ENCODE measurements around the gene GRID2.
"Not testable (repeated sequence)": the region's sequence is repeated elsewhere in the genome, so short reads cannot be mapped to it uniquely, and the experiment has no call there.

Gene GRID2

DNA sequence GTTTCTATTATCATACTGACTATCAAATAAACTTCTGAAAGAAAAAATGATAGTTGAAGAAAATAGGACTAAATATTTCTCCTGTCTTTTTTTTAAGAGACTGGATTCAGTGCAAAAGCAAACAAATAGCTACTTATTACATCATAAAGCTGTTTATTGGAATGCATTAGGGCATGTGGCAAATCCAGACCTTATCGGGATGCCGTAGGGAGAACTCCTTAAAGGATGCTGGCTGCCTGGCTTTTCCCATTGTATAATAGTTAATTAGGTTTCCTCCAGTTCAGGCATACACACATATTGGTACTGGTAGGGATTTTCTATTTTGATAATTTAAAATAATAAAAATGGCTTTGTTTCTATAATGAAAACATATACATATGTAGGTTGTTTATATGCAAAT is 985.5 kb downstream of the GRID2 start:
- Histone ChIP-seq H3K9ac (ENCODE audit: low read depth, low read length) (no peak overlapping the region), H3K9me3 (ENCODE audit: control insufficient read depth, insufficient read depth, low read length) (no peaks in the 10 kb centered on the region), H3K36me3 (ENCODE audit: insufficient read depth, low read length) (no peaks in the 10 kb centered on the region), H3K4me1 (ENCODE audit: insufficient read depth, low read length) (no peaks in the 10 kb centered on the region)

DNA sequence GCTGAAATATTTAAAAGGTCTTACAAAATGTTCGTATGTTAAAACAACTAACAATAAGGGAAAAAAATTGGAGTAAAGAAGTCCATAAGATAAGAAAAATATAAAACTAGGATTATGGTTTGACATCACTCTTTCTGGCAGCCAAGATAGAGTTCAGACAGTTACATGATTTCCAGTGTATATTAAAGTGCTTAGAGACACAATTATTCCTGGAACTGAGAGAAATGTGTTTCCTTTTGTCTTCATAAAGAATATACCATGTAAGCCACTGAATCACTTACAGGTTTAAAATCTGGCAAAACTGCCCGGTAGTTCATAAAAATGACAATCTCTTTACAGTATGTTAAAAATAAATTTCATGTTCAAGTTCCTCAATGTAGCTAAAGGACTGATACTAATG is 986.1 kb downstream of the GRID2 start:
- Histone ChIP-seq H3K9ac (ENCODE audit: low read depth, low read length) (no peak overlapping the region), H3K4me1 (ENCODE audit: insufficient read depth, low read length) (no peaks in the 10 kb centered on the region), H3K36me3 (ENCODE audit: insufficient read depth, low read length) (no peaks in the 10 kb centered on the region), H3K9me3 (ENCODE audit: control insufficient read depth, insufficient read depth, low read length) (no peaks in the 10 kb centered on the region)

DNA sequence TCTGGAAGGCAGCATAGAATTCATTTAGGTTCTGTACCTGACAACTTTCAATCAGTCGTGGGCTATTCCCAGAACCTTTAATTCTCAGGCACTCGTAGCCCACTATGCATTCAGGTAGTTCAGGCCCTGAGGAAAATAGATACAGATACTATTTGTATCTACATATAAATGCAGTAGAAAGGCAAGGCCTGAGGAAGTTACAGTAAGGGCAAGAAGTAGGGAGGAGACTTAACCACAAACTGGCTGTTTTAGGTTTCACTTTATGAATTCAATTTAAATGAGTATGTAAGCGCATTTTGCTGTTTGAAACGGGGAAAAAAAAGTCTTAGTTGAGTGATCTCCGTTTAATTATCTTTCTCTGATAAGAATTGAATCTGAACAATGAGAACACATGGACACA is 995.4 kb downstream of the GRID2 start:
- Histone ChIP-seq H3K36me3 (ENCODE audit: insufficient read depth, low read length) (no peaks in the 10 kb centered on the region), H3K9ac (ENCODE audit: low read depth, low read length) (no peak overlapping the region), H3K9me3 (ENCODE audit: control insufficient read depth, insufficient read depth, low read length) (no peaks in the 10 kb centered on the region), H3K4me1 (ENCODE audit: insufficient read depth, low read length) (peaks cover 8% of the 10 kb centered on the region)

DNA sequence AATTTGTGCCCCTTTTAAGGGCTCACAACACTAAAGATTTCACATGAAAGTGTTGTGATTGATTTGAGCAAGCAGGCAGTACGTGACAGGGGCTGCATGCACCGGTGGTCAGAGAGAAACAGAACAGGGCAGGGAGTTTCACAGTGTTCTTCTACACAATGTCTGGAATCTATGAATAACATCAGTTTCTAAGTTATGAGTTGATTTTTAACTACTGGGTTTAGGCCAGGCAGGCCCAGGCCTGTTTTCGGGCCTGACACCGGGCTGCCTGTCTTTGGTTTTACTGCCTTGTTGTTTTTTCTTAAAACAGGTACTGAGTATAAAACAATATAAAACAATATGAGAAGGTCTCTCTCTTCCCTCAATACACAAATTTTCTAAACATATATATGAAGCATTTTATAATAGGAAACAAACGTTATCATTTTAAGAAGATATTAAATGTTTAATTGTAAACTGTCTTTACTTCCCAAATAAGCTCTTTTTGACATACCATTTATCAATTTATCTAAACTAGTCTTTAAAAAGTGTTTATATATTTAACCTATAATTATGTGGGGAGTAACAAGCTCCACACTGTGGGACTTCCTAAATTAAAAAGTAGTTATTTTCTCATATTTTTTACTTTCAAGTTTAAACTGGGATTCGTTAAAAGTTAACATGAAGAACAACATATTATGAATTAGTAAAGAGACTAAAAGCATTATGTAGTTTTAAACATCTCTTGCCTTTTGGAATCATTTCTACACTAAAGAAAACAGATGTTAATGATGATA is 997.2 kb downstream of the GRID2 start:
- H3K4me1 ChIP-seq (ENCODE audit: insufficient read depth, low read length); H3K9me3 ChIP-seq (ENCODE audit: control insufficient read depth, insufficient read depth, low read length); H3K36me3 ChIP-seq (ENCODE audit: insufficient read depth, low read length); H3K9ac ChIP-seq (ENCODE audit: low read depth, low read length): not testable (repeated sequence)

DNA sequence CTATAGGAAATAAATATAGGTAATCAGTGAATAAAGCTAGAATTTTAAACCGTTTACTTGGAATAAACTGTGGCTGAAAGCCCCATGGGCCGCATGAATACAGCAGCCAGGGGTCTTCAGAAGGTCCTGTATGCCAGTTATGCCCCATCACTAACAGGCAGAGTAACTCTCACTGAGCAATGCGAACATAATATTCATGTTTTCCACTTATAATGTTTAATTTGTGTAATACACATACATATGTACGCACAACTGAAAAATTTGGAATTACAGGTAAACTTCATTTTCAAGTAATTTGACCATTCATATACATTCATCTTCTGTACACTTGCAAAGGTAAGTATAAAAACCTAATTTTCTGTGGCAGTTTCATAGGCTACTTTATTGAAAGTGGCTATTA is 998.5 kb downstream of the GRID2 start:
- H3K9ac ChIP-seq (ENCODE audit: low read depth, low read length), result no peak overlapping the region
- no peaks in the 10 kb centered on the region for H3K36me3 ChIP-seq (ENCODE audit: insufficient read depth, low read length)
- H3K9me3 ChIP-seq (ENCODE audit: control insufficient read depth, insufficient read depth, low read length), result no peaks in the 10 kb centered on the region
- H3K4me1 ChIP-seq (ENCODE audit: insufficient read depth, low read length), result peaks cover 8% of the 10 kb centered on the region

DNA sequence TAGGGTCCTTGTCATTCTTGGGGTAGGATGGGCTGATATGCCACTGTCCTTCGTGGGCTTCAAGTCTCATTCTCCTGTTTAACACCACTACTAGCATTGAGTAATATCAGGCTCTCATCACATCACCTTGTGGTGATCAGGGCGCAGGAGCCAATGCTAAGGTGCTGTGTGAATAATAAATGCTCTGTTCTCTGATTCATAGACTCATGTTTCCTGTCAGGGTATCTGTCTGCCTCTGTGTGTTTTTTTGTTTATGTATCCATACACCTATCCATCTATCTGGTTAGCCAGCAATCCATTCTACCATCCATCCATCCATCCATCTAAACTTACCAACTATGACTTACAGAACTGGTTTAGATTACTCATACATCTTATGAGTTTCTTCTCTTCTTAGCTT is 999.7 kb downstream of the GRID2 start:
- Histone ChIP-seq H3K4me1 (ENCODE audit: insufficient read depth, low read length) (peaks cover 7% of the 10 kb centered on the region), H3K36me3 (ENCODE audit: insufficient read depth, low read length) (no peaks in the 10 kb centered on the region), H3K9ac (ENCODE audit: low read depth, low read length) (no peak overlapping the region), H3K9me3 (ENCODE audit: control insufficient read depth, insufficient read depth, low read length) (no peaks in the 10 kb centered on the region)

DNA sequence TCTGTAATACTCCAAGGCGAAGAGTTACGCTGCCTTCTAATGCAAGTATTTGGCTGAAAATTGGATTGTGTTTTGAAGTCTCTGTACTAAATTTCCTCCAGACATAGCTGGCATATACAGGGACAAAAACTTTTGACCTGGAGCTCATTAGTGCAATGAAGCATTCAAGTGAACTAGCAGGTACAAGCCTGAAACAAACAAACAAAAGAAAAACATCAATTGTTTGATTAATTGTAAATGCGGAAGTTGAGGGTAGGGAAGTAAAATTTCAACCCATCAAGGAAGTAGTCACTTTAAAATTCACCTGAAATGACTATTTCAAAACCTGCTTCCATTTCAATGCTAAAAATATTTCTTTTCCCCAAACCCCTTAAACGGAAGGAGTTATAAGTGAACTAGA is 1008.5 kb downstream of the GRID2 start:
- no peaks in the 10 kb centered on the region for H3K4me1 ChIP-seq (ENCODE audit: insufficient read depth, low read length)
- no peaks in the 10 kb centered on the region for H3K9me3 ChIP-seq (ENCODE audit: control insufficient read depth, insufficient read depth, low read length)
- H3K9ac ChIP-seq (ENCODE audit: low read depth, low read length), result no peak overlapping the region
- no peaks in the 10 kb centered on the region for H3K36me3 ChIP-seq (ENCODE audit: insufficient read depth, low read length)

DNA sequence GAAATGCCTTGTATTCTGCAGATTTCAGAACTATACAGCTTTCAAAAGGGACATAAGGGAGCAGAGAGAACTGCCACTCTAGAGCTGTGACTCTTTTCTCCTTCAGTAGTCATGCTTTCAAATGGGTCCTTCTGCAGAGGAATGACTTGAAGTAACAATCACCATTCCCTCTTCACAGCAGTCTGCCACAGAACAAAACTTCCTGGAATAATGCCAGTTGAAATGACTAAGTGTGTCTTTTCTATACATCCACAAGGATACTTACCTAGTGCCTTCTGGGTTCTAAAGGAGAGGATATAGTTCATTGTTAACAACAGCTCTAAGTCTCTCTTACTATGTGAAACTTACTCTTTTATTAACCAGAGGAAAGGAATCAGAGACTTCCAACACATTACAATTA is 1009.4 kb downstream of the GRID2 start:
- H3K36me3 ChIP-seq (ENCODE audit: insufficient read depth, low read length), result no peaks in the 10 kb centered on the region

DNA sequence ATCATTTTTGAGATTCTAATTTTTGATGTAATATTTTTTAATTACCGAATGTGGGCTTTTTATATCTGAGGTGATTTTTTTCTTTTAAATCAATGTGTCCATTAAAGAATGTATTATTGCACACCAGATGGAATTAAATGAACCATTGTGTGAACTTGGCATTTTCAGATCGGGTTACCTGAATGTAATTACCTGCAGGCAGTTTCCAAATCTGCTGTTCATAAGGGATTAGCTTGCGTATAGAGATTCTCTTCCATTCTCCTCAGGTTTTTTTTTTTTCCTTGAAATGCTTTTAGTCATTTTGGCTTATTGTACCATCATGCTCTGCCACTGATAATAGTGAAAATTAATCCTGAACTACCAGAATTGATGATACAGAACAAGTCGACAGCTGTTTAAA is 1013.3 kb downstream of the GRID2 start:
- Histone ChIP-seq H3K36me3 (ENCODE audit: insufficient read depth, low read length) (no peaks in the 10 kb centered on the region), H3K4me1 (ENCODE audit: insufficient read depth, low read length) (no peaks in the 10 kb centered on the region), H3K9ac (ENCODE audit: low read depth, low read length) (no peak overlapping the region), H3K9me3 (ENCODE audit: control insufficient read depth, insufficient read depth, low read length) (no peaks in the 10 kb centered on the region)

More for the DNA sequence above, 1009.4 kb downstream of the GRID2 start:
- Histone ChIP-seq H3K9ac (ENCODE audit: low read depth, low read length) (no peak overlapping the region), H3K4me1 (ENCODE audit: insufficient read depth, low read length) (no peaks in the 10 kb centered on the region), H3K9me3 (ENCODE audit: control insufficient read depth, insufficient read depth, low read length) (no peaks in the 10 kb centered on the region)

DNA sequence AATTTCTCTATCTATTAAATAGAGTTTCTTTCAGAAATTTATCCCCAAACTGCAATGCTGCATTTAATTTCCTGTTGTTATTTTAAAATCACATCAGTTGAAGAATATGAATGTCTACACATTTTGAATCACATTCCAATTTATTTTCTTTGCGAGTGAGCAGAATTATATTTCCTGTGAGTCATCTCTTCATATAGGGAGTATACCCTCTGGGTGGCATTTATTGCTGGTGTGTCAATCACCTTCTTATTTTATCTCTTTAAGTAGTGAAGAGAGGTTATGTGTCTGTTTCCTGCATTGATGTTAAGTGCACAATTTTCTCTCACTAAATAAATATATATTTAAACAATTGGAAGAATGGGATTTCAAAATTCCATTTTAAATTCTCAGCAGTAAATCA is 1013.8 kb downstream of the GRID2 start:
- no peaks in the 10 kb centered on the region for H3K4me1 ChIP-seq (ENCODE audit: insufficient read depth, low read length)
- no peak overlapping the region for H3K9ac ChIP-seq (ENCODE audit: low read depth, low read length)
- no peaks in the 10 kb centered on the region for H3K36me3 ChIP-seq (ENCODE audit: insufficient read depth, low read length)
- H3K9me3 ChIP-seq (ENCODE audit: control insufficient read depth, insufficient read depth, low read length), result no peaks in the 10 kb centered on the region

DNA sequence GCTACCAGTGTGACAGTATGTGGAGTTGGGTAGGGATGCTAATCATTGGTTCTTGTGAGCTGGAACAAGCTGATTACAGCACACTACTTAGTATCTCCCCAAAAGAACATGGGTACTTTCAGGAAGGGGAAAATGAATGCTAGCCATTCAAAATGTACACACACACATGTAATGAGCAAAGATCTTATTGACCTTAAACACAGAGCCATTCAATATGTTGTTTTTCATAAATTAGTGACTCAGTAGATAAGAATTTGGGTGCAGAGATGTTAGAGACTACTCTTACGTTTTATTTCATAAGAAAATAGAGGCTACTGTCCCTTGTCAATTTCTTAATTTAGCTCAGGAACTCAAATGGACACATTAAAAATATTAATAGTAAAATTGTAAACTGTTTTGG is 1015.3 kb downstream of the GRID2 start:
- no peaks in the 10 kb centered on the region for H3K36me3 ChIP-seq (ENCODE audit: insufficient read depth, low read length)
- H3K9me3 ChIP-seq (ENCODE audit: control insufficient read depth, insufficient read depth, low read length), result no peaks in the 10 kb centered on the region
- H3K4me1 ChIP-seq (ENCODE audit: insufficient read depth, low read length), result no peaks in the 10 kb centered on the region
- no peak overlapping the region for H3K9ac ChIP-seq (ENCODE audit: low read depth, low read length)

DNA sequence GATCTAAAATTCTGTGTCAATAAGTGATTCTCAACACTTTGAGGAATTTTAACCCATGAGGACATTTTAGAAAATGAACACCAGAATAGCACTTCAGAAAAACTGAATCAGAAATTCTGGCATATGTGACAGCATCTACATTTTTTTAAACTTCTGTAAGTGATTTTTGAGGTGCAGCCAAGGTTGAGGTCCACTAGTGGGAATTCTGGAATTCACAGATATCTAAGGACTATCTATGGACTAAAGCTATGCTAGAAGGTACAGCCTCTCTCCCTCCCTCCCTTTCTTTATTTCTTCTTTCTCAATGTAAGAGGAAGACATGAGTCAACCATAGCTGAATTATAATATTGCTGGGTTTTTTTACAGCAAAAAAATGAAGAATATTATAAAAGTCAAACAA is 1016.6 kb downstream of the GRID2 start:
- Histone ChIP-seq H3K9ac (ENCODE audit: low read depth, low read length) (no peak overlapping the region), H3K4me1 (ENCODE audit: insufficient read depth, low read length) (no peaks in the 10 kb centered on the region), H3K36me3 (ENCODE audit: insufficient read depth, low read length) (no peaks in the 10 kb centered on the region), H3K9me3 (ENCODE audit: control insufficient read depth, insufficient read depth, low read length) (no peaks in the 10 kb centered on the region)

DNA sequence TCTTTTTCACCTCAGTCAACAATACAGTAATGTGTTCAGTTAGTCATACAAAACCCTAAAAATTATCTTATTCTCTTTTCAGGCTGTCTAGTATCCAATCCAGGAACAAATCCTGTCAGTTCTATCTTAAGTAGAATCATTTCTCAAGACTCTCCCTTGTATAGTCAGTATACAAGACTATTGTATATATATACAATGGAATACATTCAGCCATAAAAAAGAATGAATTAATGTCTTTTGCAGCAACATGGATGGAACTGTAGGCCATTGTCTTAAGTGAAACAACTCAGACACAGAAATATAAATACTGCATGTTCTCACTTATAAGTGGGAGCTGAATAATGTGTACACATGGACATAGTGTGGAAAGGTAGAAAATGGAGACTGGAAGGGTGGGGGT is 1023.6 kb downstream of the GRID2 start:
- Histone ChIP-seq H3K36me3 (ENCODE audit: insufficient read depth, low read length) (no peaks in the 10 kb centered on the region), H3K4me1 (ENCODE audit: insufficient read depth, low read length) (no peaks in the 10 kb centered on the region), H3K9me3 (ENCODE audit: control insufficient read depth, insufficient read depth, low read length) (no peaks in the 10 kb centered on the region), H3K9ac (ENCODE audit: low read depth, low read length) (no peak overlapping the region)

DNA sequence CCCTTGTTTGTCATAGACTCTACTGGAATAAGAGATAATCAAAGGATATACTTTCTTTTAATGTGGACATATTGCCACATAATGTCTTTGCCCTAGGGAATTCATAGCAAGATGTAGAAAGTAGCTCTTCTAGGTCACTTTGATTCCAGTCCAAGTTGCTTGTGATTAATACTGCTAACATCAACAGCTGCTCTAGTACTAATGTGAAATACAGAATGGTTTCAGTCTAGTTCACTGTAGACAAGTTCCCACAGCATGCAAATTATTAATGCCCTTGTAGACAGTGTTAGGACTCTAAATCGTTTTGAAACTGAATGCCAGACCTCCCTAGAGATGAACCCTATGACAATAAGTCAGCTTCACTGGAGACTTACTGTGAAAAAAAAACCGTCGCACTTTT is 1030.2 kb downstream of the GRID2 start:
- Histone ChIP-seq H3K9ac (ENCODE audit: low read depth, low read length) (no peak overlapping the region), H3K4me1 (ENCODE audit: insufficient read depth, low read length) (peaks cover 5% of the 10 kb centered on the region; the same call in 1 of the 2 replicates), H3K9me3 (ENCODE audit: control insufficient read depth, insufficient read depth, low read length) (no peaks in the 10 kb centered on the region), H3K36me3 (ENCODE audit: insufficient read depth, low read length) (no peaks in the 10 kb centered on the region)

DNA sequence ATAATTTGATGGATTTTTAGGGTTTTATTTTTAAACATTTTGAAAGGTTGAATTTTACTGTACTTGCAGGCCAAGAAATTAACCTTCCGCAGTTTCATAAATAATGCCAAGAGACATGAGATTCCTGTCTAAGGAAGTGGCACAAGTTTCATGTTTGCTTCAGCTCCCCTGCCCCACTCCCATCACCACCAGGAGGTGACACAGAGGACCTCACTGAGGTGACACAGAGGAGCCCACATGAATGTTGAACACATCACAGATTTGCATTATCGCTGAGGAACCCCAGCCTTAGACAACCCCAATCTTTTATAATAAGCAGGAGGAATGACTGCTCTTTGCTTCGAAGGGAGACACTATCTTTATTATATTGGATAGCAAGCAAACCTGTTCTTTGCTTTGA is 1033.4 kb downstream of the GRID2 start:
- Histone ChIP-seq H3K9me3 (ENCODE audit: control insufficient read depth, insufficient read depth, low read length) (no peaks in the 10 kb centered on the region), H3K36me3 (ENCODE audit: insufficient read depth, low read length) (no peaks in the 10 kb centered on the region), H3K4me1 (ENCODE audit: insufficient read depth, low read length) (peaks cover 5% of the 10 kb centered on the region; the same call in 1 of the 2 replicates), H3K9ac (ENCODE audit: low read depth, low read length) (no peak overlapping the region)
